GM12878 (cell line): ENCODE data around the gene SCN8A. TPM values are rescaled to one million over a fixed set of nuclear protein-coding genes. Genes with fewer than 3 reads are reported as not detected.

Experiments
- ATAC-seq: fragments of 200-7000 bp; cut with Tn5 transposase; 3 replicates; pipeline ENCODE4 v1.9.1; 2020; ENCODE audit warnings: mild to moderate bottlenecking, moderate library complexity
- BruUV-seq: library from RNA; stranded (reverse); fragments of 400-500 nt; replicated peaks from 2 replicates; lab custom pipeline; 2021; lab: Mats Ljungman, UMichigan
- CTCF ChIA-PET: fragments of 300-600 bp; sonication (Branson Sonifier 250); formaldehyde crosslinking; extraction: SDS; loops from one replicate; lab custom pipeline; 2021; ENCODE audit warnings: inconsistent platforms; lab: Yijun Ruan, JAX
- POLR2A ChIA-PET: fragments of 350-600 bp; formaldehyde crosslinking; extraction: SDS; loops from one replicate; lab custom pipeline; 2021; ENCODE audit warnings: inconsistent platforms; lab: Charles Lee
- RAD21 ChIA-PET: fragments of 300-600 bp; sonication (Branson Sonifier 250); formaldehyde crosslinking; loops from one replicate; lab custom pipeline; 2023; ENCODE audit warnings: antibody characterized with exemption; ENCODE audit not compliant: unreplicated experiment; lab: Charles Lee
- SMC1A ChIA-PET: fragments of 300-600 bp; sonication (Branson Sonifier 250); formaldehyde crosslinking; loops from one replicate; lab custom pipeline; 2023; ENCODE audit not compliant: unreplicated experiment, uncharacterized antibody; lab: Charles Lee
- DNase-seq: peaks from one replicate; pipeline ENCODE4 v3.0.0-alpha.2; 2011; ENCODE audit warnings: low read depth, low spot score
- FAIRE-seq: peaks from 3 replicates; lab custom pipeline; 2011; peaks lifted over from hg19 to GRCh38; lab: Jason Lieb, UNC
- H2AFZ ChIP-seq: 2 replicates; pipeline ENCODE4 v1.6.0; 2011; ENCODE audit warnings: low read depth, low read length, control low read depth; ENCODE audit not compliant: control insufficient read depth
- H3K27ac ChIP-seq: 2 replicates; pipeline ENCODE4 v1.5.1; 2011; ENCODE audit warnings: control low read depth; ENCODE audit not compliant: control insufficient read depth, insufficient read depth
- H3K27me3 ChIP-seq, 2 experiments: replicated peaks in 1 of 2; 2 replicates each; pipeline versions ENCODE4 v1.6.0 to v1.6.1; 2011; ENCODE audit warnings: low read length in 1 of 2; ENCODE audit not compliant: control insufficient read depth in 2 of 2, insufficient read depth in 2 of 2
- H3K36me3 ChIP-seq, 2 experiments: 2 replicates each; pipeline ENCODE4 v1.5.1; 2011; ENCODE audit warnings: low read length in 1 of 2; ENCODE audit not compliant: control insufficient read depth in 2 of 2, insufficient read depth in 2 of 2
- H3K4me1 ChIP-seq: 2 replicates; pipeline ENCODE4 v1.6.1; 2011; ENCODE audit warnings: mild to moderate bottlenecking, low read length, moderate library complexity, mixed read lengths; ENCODE audit not compliant: control insufficient read depth, insufficient read depth
- H3K4me2 ChIP-seq: 2 replicates; pipeline ENCODE4 v1.6.0; 2011; ENCODE audit warnings: control low read depth; ENCODE audit not compliant: control insufficient read depth, insufficient read depth
- H3K4me3 ChIP-seq: fragments of 200-600 bp; sonication (generic); 2 replicates; pipeline ENCODE4 v1.5.1; 2016
- H3K79me2 ChIP-seq: 2 replicates; pipeline ENCODE4 v1.6.0; 2011; ENCODE audit warnings: low read length; ENCODE audit not compliant: control insufficient read depth, insufficient read depth
- H3K9ac ChIP-seq: 2 replicates; pipeline ENCODE4 v1.8.0; 2011; ENCODE audit warnings: low read length, control low read depth, mixed read lengths; ENCODE audit not compliant: control insufficient read depth, insufficient read depth
- H3K9me3 ChIP-seq: replicated peaks from 3 replicates; pipeline ENCODE4 v1.5.1; 2011; ENCODE audit warnings: mild to moderate bottlenecking, low read length; ENCODE audit not compliant: control insufficient read depth, insufficient read depth
- H4K20me1 ChIP-seq: 2 replicates; pipeline ENCODE4 v1.6.0; 2011; ENCODE audit not compliant: control insufficient read depth, insufficient read depth
- ATF7 ChIP-seq: fragments of 450-650 bp; IDR thresholded peaks from 2 replicates; pipeline ENCODE4 v1.6.1; 2016; ENCODE audit warnings: low read depth, mild to moderate bottlenecking
- ETV6 ChIP-seq, 2 experiments: fragments of 450-650 bp in 1 of 2; IDR thresholded peaks in 1 of 2; conservative IDR thresholded peaks in 1 of 2; 2 replicates each; pipeline ENCODE4 v1.6.1; 2014; ENCODE audit warnings: antibody characterized with exemption in 1 of 2, borderline replicate concordance in 1 of 2, low read depth in 1 of 2, mild to moderate bottlenecking in 1 of 2, moderate library complexity in 1 of 2
- HSF1 ChIP-seq: fragments of 150-350 bp; IDR thresholded peaks from 2 replicates; pipeline ENCODE4 v1.6.1; 2014; ENCODE audit warnings: mild to moderate bottlenecking, low read depth, low read length
- IKZF1 ChIP-seq: fragments of 450-650 bp; conservative IDR thresholded peaks from 2 replicates; pipeline ENCODE4 v1.6.1; 2017; ENCODE audit warnings: antibody characterized with exemption, mild to moderate bottlenecking
- KDM1A ChIP-seq: fragments of 200-600 bp; sonication (generic); IDR thresholded peaks from 2 replicates; pipeline ENCODE4 v1.6.1; 2016; ENCODE audit warnings: borderline replicate concordance
- PKNOX1 ChIP-seq: fragments of 450-650 bp; IDR thresholded peaks from 2 replicates; pipeline ENCODE4 v1.6.1; 2016; ENCODE audit warnings: mild to moderate bottlenecking
- RELA ChIP-seq: fragments of 450-650 bp; IDR thresholded peaks from 2 replicates; pipeline ENCODE4 v1.8.0; 2014; ENCODE audit warnings: borderline replicate concordance; ENCODE audit not compliant: partially characterized antibody
- TCF12 ChIP-seq: IDR thresholded peaks from 2 replicates; pipeline ENCODE4 v1.6.1; 2011; ENCODE audit warnings: low read depth, mild to moderate bottlenecking, low read length
- ZNF207 ChIP-seq: fragments of 450-650 bp; IDR thresholded peaks from 2 replicates; pipeline ENCODE4 v1.6.1; 2014; ENCODE audit warnings: antibody characterized with exemption, mild to moderate bottlenecking, borderline replicate concordance
- ZNF217 ChIP-seq: fragments of 450-650 bp; IDR thresholded peaks from 2 replicates; pipeline ENCODE4 v1.6.1; 2017; ENCODE audit warnings: antibody characterized with exemption, mild to moderate bottlenecking
- in situ Hi-C: fragments of 300-500 bp; cut with MboI; formaldehyde crosslinking; loops from 9 replicates; pipeline ENCODE4 v1.14.3; 2018; ENCODE audit warnings: mixed read lengths
- intact Hi-C: fragments of 100-400 bp; cut with micrococcal nuclease; formaldehyde crosslinking; loops from one replicate; pipeline ENCODE4 v1.14.2; 2022; ENCODE audit not compliant: unreplicated experiment
- polyA plus RNA-seq, 11 experiments: library from polyadenylated mRNA; depleted of rRNA in 4 of 11; unstranded in 6 of 11; stranded (reverse) in 5 of 11; fragments of >200 nt; fragmentation: Nextera tagmentation in 4 of 11; fragmentation: Illumina TruSeq in 1 of 11; extraction: Ambion mirVana in 4 of 11; extraction: Trizol in 1 of 11; gene quantifications; 1 replicate in 1 of 11; 2 replicates in 10 of 11; pipeline versions ENCODE4 v1.2.1 to v1.2.3, GENCODE V29; 2011 to 2016; ENCODE audit warnings: inconsistent platforms in 2 of 11, missing spikeins in 2 of 11, low read depth in 1 of 11
- total RNA-seq, 4 experiments: library from RNA; depleted of rRNA in 3 of 4; stranded (reverse); fragments of >200 nt in 3 of 4; fragmentation: Illumina TruSeq in 1 of 4; extraction: Trizol in 1 of 4; gene quantifications; 2 replicates each; pipeline versions ENCODE4 v1.2.1 to v1.2.3, GENCODE V29; 2013 to 2021

The SCN8A gene
- total and polyA plus RNA-seq, 10 of the 15 experiments (the other 5 are each of a cell fraction or from before 2014, with no cell fraction given) = 0.02 to 0.23 (median 0.06) TPM; not detected in 2

- ATAC-seq (no peak), DNase-seq (no peak), FAIRE-seq (no peak)
- no TSS peak for BruUV-seq
- ChIA-PET CTCF (interaction anchor here (0.6 to 0.9 kb wide), 2 partner anchors 193 to 812 kb away, joined by 3 read pairs; no protein-coding TSS in a partner anchor), RAD21 (no interaction called here), POLR2A (no interaction called here), SMC1A (interaction anchor here (0.9 to 1.6 kb wide), 2 partner anchors 18 to 82 kb away, joined by 3 to 5 read pairs; no protein-coding TSS in a partner anchor)
- H3K4me2 ChIP-seq = no peak overlapping the region
- H3K9me3 ChIP-seq = no peaks in the 10 kb centered on the region
- in situ Hi-C loops = no loop called here
- H3K27ac ChIP-seq = no peak overlapping the region
- H3K79me2 ChIP-seq = no peaks in the 10 kb centered on the region
- H3K4me3 ChIP-seq = no peak overlapping the region
- no peaks in the 10 kb centered on the region for H4K20me1 ChIP-seq
- no peaks in the 10 kb centered on the region for H3K36me3 ChIP-seq
- no peak overlapping the region for H2AFZ ChIP-seq
- H3K4me1 ChIP-seq = no peaks in the 10 kb centered on the region
- peaks cover 0 to 1% of the 10 kb centered on the region in 2 experiments; a peak in 1 of 4 replicates for H3K27me3 ChIP-seq
- TF ChIP-seq PKNOX1 (no peak), KDM1A (no peak), ZNF207 (no peak), HSF1 (no peak), RELA (no peak), ETV6 (conservative IDR thresholded peaks at IDR 0.05 in 1 of 2, IDR thresholded peaks at IDR 0.05 in 1 of 2; ENCODE audit: borderline replicate concordance in 1 of 2, low read depth in 1 of 2) (no peak), IKZF1 (no peak), ZNF217 (no peak), ATF7 (no peak), TCF12 (no peak)
- TF ChIP-seq, all 136 proteins: peak for 0
- no peak overlapping the region for H3K9ac ChIP-seq
- intact Hi-C loops = no loop called here
Observed at GRCh38 chr12:51700887-51701286, 109.9 kb downstream of the SCN8A start.
